ENCODE data around the gene MORF4L1. TPM values are rescaled to one million over a fixed set of nuclear protein-coding genes. Genes with fewer than 3 reads are reported as not detected.
"Not testable (repeated sequence)": the region's sequence is repeated elsewhere in the genome, so short reads cannot be mapped to it uniquely, and the experiment has no call there.

Gene MORF4L1
- polyA plus RNA-seq, 6 donors from 2014 or later = 213 to 250 (median 243) TPM

DNA sequence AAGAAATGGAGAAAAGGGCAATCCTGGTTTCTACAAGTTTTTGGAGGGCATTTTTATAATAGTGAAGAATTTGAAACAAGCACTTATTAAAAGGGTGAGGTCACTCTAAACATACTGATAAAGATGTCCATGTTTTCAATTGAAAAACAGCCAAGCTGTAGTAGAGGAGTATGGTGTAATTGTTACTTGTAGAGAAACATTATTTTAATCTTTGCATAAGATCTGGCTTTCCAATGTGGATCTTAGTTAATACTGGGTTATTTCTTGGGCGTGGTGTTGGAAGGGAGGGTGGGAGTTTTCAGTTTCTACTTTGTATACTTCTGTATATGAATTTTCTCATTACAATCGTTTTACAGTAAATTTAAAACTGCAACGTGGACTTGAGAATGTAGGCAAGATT is 22.8 kb downstream of the MORF4L1 start:
- Mint-ChIP-seq H3K27me3 (no peaks in the 10 kb centered on the region), H3K4me1 (peaks cover 0 to 8% (median 4%) of the 10 kb centered on the region in 3 donors), H3K36me3 (peaks cover 12 to 43% of the 10 kb centered on the region in 2 donors), H3K9me3 (no peaks in the 10 kb centered on the region), H3K27ac (peak overlapping the region in 1 of 6 donors; percentile 53), H3K4me3 (peak overlapping the region in 1 of 8 donors; percentile 4)
- ATAC-seq (ENCODE audit: low read depth in 2 of 2) = no peak
- DNase-seq = no peak

DNA sequence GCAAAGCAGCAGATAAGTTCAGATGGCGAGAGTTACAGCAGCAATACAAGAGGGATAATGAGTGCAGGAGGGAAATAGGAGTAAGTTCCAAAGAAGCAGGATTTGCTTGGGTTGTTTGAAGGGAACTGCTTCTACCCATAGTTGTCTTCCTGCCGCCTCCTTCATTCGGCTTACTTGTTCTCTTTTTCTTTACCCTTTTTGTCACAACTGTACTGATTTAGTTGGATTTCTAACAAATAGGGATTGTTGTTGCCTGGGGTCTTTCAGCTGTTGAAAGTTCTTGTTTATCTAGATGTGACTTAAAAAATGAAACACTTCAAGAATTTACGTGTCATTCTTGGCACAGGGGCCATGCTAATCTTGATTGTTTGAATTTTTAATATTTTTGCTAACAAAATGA is 25.9 kb downstream of the MORF4L1 start:
- Mint-ChIP-seq H3K27ac (peak overlapping the region in 2 of 6 donors; percentile 75), H3K27me3 (no peaks in the 10 kb centered on the region), H3K36me3 (peaks cover 21 to 36% of the 10 kb centered on the region in 2 donors), H3K4me1 (peaks cover 0 to 10% (median 5%) of the 10 kb centered on the region in 3 donors), H3K9me3 (no peaks in the 10 kb centered on the region), H3K4me3 (no peak overlapping the region)
- ATAC-seq (ENCODE audit: low read depth in 2 of 2) (no peak), DNase-seq (no peak)

- H3K4me1 Mint-ChIP-seq; H3K9me3 Mint-ChIP-seq; H3K27me3 Mint-ChIP-seq; DNase-seq; H3K4me3 Mint-ChIP-seq; ATAC-seq (ENCODE audit: low read depth in 2 of 2): not testable (repeated sequence)
- peak overlapping the region in 4 of 6 donors; percentile 6 to 82 (median 24) for H3K27ac Mint-ChIP-seq
- peaks cover 9 to 34% of the 10 kb centered on the region in 2 donors for H3K36me3 Mint-ChIP-seq
These were observed 28.3 kb downstream of the MORF4L1 start for GRCh38 chr15:78900819-78901533.

- H3K4me1 Mint-ChIP-seq; DNase-seq; H3K27me3 Mint-ChIP-seq; ATAC-seq (ENCODE audit: low read depth in 2 of 2); H3K9me3 Mint-ChIP-seq: not testable (repeated sequence)
- H3K4me3 Mint-ChIP-seq = peak overlapping the region in 1 of 8 donors; percentile 1
- H3K36me3 Mint-ChIP-seq = peaks cover 9 to 29% of the 10 kb centered on the region in 2 donors
- peak overlapping the region in 5 of 6 donors; percentile 35 to 82 (median 41) for H3K27ac Mint-ChIP-seq
These were observed 29.8 kb downstream of the MORF4L1 start for GRCh38 chr15:78902281-78903032.

GRCh38 chr15:78904599-78905358 is 32.1 kb downstream of the MORF4L1 start:
- Mint-ChIP-seq H3K4me3 (peak overlapping the region in 2 of 8 donors; percentile 34 to 54), H3K4me1 (peaks cover 12 to 22% (median 19%) of the 10 kb centered on the region in 3 donors), H3K36me3 (peaks cover 11 to 17% of the 10 kb centered on the region in 2 donors), H3K9me3 (no peaks in the 10 kb centered on the region), H3K27ac (peak overlapping the region in 4 of 6 donors; percentile 6 to 59 (median 18)), H3K27me3 (no peaks in the 10 kb centered on the region)
- DNase-seq = no peak
- no peak for ATAC-seq (ENCODE audit: low read depth in 2 of 2)

GRCh38 chr15:78906316-78906620 is 33.6 kb downstream of the MORF4L1 start:
- ATAC-seq (ENCODE audit: low read depth in 2 of 2) = no peak
- Mint-ChIP-seq H3K4me3 (no peak overlapping the region), H3K27me3 (no peaks in the 10 kb centered on the region), H3K4me1 (peaks cover 17 to 28% (median 24%) of the 10 kb centered on the region in 3 donors), H3K9me3 (no peaks in the 10 kb centered on the region), H3K27ac (peak overlapping the region in 1 of 6 donors; percentile 70), H3K36me3 (peaks cover 14 to 16% of the 10 kb centered on the region in 2 donors)
- no peak for DNase-seq

DNA sequence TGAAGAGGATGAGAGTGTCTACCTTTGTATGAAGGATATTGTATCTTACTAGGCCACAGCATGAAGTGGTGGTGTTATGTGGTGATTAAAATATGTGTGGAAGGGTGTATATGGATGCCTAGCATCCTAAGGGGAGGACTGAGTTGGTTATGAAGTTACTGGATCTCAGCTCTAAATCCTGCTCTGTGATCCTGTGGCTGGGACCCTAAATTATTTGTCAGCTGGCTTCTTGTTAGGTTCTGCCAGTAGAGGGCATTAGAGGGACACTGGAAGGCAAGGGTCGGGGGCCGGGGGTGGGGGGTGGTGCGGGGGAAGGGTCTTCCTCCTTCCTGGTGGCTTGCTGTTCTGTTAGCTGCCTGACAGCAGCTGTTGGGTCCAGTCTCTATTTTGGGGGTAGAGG is 34.9 kb downstream of the MORF4L1 start:
- Mint-ChIP-seq H3K27ac (peak overlapping the region in 4 of 6 donors; percentile 9 to 77 (median 40)), H3K4me3 (no peak overlapping the region), H3K9me3 (no peaks in the 10 kb centered on the region), H3K4me1 (peaks cover 17 to 40% (median 23%) of the 10 kb centered on the region in 3 donors), H3K36me3 (peaks cover 16 to 19% of the 10 kb centered on the region in 2 donors), H3K27me3 (no peaks in the 10 kb centered on the region)
- DNase-seq = peak; percentile 11
- ATAC-seq (ENCODE audit: low read depth in 2 of 2) = no peak

DNA sequence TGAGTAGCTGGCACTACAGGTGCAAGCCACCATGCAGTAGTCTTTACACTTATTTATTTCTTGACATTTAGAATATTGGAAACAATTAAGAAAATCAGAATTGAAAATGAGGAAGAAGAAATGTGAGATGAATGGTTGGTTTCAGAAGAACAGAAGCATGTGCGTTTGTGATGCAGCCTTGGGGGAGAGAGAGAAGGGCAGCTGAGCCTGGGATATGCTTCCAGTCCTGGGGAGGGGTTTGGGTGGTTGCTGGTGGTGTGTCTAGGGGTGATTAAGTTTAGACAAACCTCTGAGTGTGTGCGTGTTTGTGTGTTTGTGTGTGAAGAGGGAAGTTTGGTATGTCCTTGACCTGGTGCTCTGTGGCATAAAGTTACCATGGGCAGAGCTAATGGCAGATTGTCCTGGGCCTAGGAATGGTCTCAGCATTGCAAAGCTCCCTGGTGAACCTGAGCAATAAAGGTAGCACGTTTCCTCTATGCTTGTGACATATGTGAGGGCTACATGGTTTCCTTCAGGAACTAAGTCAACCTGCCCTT is 36.5 kb downstream of the MORF4L1 start:
- no peak for ATAC-seq (ENCODE audit: low read depth in 2 of 2)

GRCh38 chr15:78909791-78910228 is 37.1 kb downstream of the MORF4L1 start:
- Mint-ChIP-seq H3K27ac (peak overlapping the region in 4 of 6 donors; percentile 44 to 92 (median 64)), H3K4me1 (peaks cover 23 to 50% (median 24%) of the 10 kb centered on the region in 3 donors), H3K4me3 (peak overlapping the region in 2 of 8 donors; percentile 39 to 41), H3K36me3 (peaks cover 11 to 15% of the 10 kb centered on the region in 2 donors), H3K9me3 (no peaks in the 10 kb centered on the region), H3K27me3 (no peaks in the 10 kb centered on the region)
- peak; percentile 30 for DNase-seq
- ATAC-seq (ENCODE audit: low read depth in 2 of 2) = peak; percentile 56 to 71

More for the DNA sequence above, 36.5 kb downstream of the MORF4L1 start:
- Mint-ChIP-seq H3K9me3 (no peaks in the 10 kb centered on the region), H3K4me3 (no peak overlapping the region), H3K4me1 (peaks cover 20 to 48% (median 23%) of the 10 kb centered on the region in 3 donors), H3K27ac (peak overlapping the region in 3 of 6 donors; percentile 7 to 51 (median 8)), H3K27me3 (no peaks in the 10 kb centered on the region), H3K36me3 (peaks cover 14 to 15% of the 10 kb centered on the region in 2 donors)
- DNase-seq = no peak

DNA sequence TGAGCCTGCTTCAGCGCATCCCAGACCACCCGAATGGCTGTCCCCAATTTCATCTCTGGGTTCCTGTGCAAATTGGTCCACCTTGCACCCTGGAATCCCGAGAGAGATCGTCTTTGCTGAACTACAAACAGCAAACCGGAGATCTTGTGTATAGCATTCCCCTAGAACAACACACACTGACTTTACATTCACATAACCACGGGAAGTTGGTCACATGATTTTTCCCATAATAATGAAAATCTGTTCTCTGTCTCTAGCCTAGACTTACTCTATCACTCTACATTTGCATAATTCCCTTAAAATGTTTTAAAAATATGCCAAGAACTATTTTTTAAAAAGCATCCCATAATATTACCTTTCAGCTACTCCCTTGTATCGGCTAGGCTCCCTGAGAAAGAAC is 37.6 kb downstream of the MORF4L1 start:
- Mint-ChIP-seq H3K27ac (peak overlapping the region in 4 of 6 donors; percentile 51 to 92 (median 64)), H3K36me3 (peaks cover 9 to 15% of the 10 kb centered on the region in 2 donors), H3K4me3 (no peak overlapping the region), H3K9me3 (no peaks in the 10 kb centered on the region), H3K4me1 (peaks cover 23 to 53% (median 26%) of the 10 kb centered on the region in 3 donors), H3K27me3 (no peaks in the 10 kb centered on the region)
- ATAC-seq (ENCODE audit: low read depth in 2 of 2) = no peak
- no peak for DNase-seq

DNA sequence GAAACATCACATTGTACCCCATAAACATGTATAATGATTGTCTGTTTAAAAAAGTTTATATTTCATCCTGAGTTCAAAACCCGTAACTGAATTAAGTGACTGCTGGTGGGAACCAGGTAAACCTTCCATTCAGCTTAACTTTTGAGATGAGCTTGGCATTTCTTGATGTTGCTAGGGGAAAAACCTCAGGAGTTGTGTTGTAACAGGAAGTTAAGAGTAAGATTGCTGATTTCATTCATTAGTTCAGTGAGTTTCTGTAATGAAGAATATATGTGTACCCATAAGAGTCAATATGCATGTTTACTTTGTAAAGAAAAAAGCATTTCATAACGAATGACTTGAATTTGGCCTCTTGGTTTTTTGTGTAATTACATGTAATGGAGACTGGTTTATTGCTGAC is 39.6 kb downstream of the MORF4L1 start:
- H3K27ac Mint-ChIP-seq = peak overlapping the region in 2 of 6 donors; percentile 16 to 65
- ATAC-seq (ENCODE audit: low read depth in 2 of 2) (no peak), DNase-seq (no peak)
- H3K27me3 Mint-ChIP-seq = no peaks in the 10 kb centered on the region
- H3K4me3 Mint-ChIP-seq = no peak overlapping the region
- H3K4me1 Mint-ChIP-seq = peaks cover 23 to 57% (median 36%) of the 10 kb centered on the region in 3 donors
- peaks cover 9 to 15% of the 10 kb centered on the region in 2 donors for H3K36me3 Mint-ChIP-seq
- no peaks in the 10 kb centered on the region for H3K9me3 Mint-ChIP-seq

GRCh38 chr15:78913012-78913411 is 40.3 kb downstream of the MORF4L1 start:
- no peak overlapping the region for H3K4me3 Mint-ChIP-seq
- ATAC-seq (ENCODE audit: low read depth in 2 of 2) (no peak), DNase-seq (no peak)
- H3K4me1 Mint-ChIP-seq = peaks cover 20 to 53% (median 36%) of the 10 kb centered on the region in 3 donors
- no peak overlapping the region for H3K27ac Mint-ChIP-seq
- peaks cover 9 to 15% of the 10 kb centered on the region in 2 donors for H3K36me3 Mint-ChIP-seq
- H3K27me3 Mint-ChIP-seq = no peaks in the 10 kb centered on the region
- no peaks in the 10 kb centered on the region for H3K9me3 Mint-ChIP-seq
